ENCODE measurements around the gene OR6X1.

OR6X1 gene

GRCh38 chr11:123754101-123754568 is at the start of gene OR6X1:
Gene OR6X1 (minus strand): TSS chr11:123754518. CDS start chr11:123754518, 0 bp downstream.
- DNase-seq (ENCODE audit: low read depth in 2 of 2): no peak

GRCh38 chr11:123801765-123802164 is 47.4 kb upstream of the OR6X1 start:
- DNase-seq (ENCODE audit: low read depth in 2 of 2): no peak

- DNase-seq (ENCODE audit: low read depth in 2 of 2): no peak
These were observed 45.7 kb upstream of the OR6X1 start for GRCh38 chr11:123800036-123800435.

GRCh38 chr11:123799438-123799837 is 45.1 kb upstream of the OR6X1 start:
- no peak for DNase-seq (ENCODE audit: low read depth in 2 of 2)

- no peak for DNase-seq (ENCODE audit: low read depth in 2 of 2)
These were observed 44.4 kb upstream of the OR6X1 start for GRCh38 chr11:123798513-123799252.

GRCh38 chr11:123798079-123798478 is 43.8 kb upstream of the OR6X1 start:
- DNase-seq (ENCODE audit: low read depth in 2 of 2): no peak

GRCh38 chr11:123797541-123797940 is 43.2 kb upstream of the OR6X1 start:
- DNase-seq (ENCODE audit: low read depth in 2 of 2): no peak

GRCh38 chr11:123797114-123797513 is 42.8 kb upstream of the OR6X1 start:
- DNase-seq (ENCODE audit: low read depth in 2 of 2): no peak

GRCh38 chr11:123796226-123796625 is 41.9 kb upstream of the OR6X1 start:
- no peak for DNase-seq (ENCODE audit: low read depth in 2 of 2)

- DNase-seq (ENCODE audit: low read depth in 2 of 2): no peak
These were observed 29.2 kb upstream of the OR6X1 start for GRCh38 chr11:123783536-123783935.

GRCh38 chr11:123778511-123778910 is 24.2 kb upstream of the OR6X1 start:
- DNase-seq (ENCODE audit: low read depth in 2 of 2): no peak

GRCh38 chr11:123775715-123776549 is 21.6 kb upstream of the OR6X1 start:
- DNase-seq (ENCODE audit: low read depth in 2 of 2): no peak

GRCh38 chr11:123775289-123775688 is 21.0 kb upstream of the OR6X1 start:
- no peak for DNase-seq (ENCODE audit: low read depth in 2 of 2)

- no peak for DNase-seq (ENCODE audit: low read depth in 2 of 2)
These were observed 19.6 kb upstream of the OR6X1 start for GRCh38 chr11:123773959-123774358.

- DNase-seq (ENCODE audit: low read depth in 2 of 2): no peak
These were observed 18.7 kb upstream of the OR6X1 start for GRCh38 chr11:123773026-123773425.

- no peak for DNase-seq (ENCODE audit: low read depth in 2 of 2)
These were observed 17.3 kb upstream of the OR6X1 start for GRCh38 chr11:123771664-123772063.

- DNase-seq (ENCODE audit: low read depth in 2 of 2): no peak
These were observed 16.4 kb upstream of the OR6X1 start for GRCh38 chr11:123770712-123771111.

GRCh38 chr11:123765601-123766000 is 11.3 kb upstream of the OR6X1 start:
- no peak for DNase-seq (ENCODE audit: low read depth in 2 of 2)

- no peak for DNase-seq (ENCODE audit: low read depth in 2 of 2)
These were observed 8.1 kb upstream of the OR6X1 start for GRCh38 chr11:123762422-123762821.

GRCh38 chr11:123760894-123761293 is 6.6 kb upstream of the OR6X1 start:
- no peak for DNase-seq (ENCODE audit: low read depth in 2 of 2)

GRCh38 chr11:123757976-123758375 is 3.7 kb upstream of the OR6X1 start:
- no peak for DNase-seq (ENCODE audit: low read depth in 2 of 2)

GRCh38 chr11:123755813-123756212 is 1.5 kb upstream of the OR6X1 start:
- DNase-seq (ENCODE audit: low read depth in 2 of 2): no peak

GRCh38 chr11:123755344-123755743 is 1.0 kb upstream of the OR6X1 start:
- no peak for DNase-seq (ENCODE audit: low read depth in 2 of 2)
